Measurements from ENCODE around the gene PSMB2. TPM values are rescaled to one million over a fixed set of nuclear protein-coding genes. Genes with fewer than 3 reads are reported as not detected.

PSMB2 gene
- total and polyA plus RNA-seq, 2 donors: 20.8 to 46.1 TPM

DNA sequence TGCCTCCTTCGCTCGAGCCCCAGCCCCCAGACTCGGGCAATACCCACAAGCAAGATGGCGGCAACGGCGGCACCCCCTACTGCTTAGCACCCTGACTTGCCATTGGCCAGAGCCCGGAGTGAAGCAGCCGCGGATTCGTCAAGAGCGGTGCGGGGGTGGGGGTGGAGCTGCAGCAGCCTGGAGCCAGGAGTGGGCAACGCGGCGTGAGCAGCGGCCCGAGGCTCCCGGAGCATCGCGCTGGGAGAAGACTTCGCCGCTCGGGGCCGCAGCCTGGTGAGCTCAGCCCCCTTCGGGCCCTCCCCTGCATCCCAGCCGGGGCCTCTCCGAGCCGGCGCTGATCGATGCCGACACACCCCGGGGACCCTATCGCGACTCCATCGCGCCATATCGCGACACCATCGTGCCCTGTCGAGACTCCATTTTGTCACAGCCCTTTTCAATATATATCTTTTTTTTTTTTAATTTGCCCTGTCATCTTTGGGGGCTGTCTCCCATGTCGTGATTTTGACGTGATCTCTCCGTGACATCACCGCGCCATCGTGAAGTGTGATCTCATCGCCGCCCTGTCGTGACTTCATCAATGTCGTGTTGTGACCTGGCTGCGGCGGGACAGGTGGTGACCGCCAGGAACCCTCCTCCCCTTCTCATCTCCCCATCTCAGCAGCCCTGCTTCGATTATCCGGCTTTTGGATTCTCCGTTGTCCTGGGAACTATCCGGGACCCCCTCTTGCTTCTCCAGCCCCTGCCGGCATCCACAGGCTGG is 83.5 kb downstream of the PSMB2 start, which contains the start of gene NCDN:
TSS of gene NCDN (plus strand) at position 189 of the 763 bp plus-strand sequence. CDS start at position 581, 392 bp downstream.
- no peaks in the 10 kb centered on the region for H3K4me1 ChIP-seq (ENCODE audit: insufficient read depth)
- H3K27ac ChIP-seq (ENCODE audit: low read depth): peak within 1 kb of the TSS; percentile 89
- H3K4me3 ChIP-seq (ENCODE audit: low read depth, low read length): peak within 1 kb of the TSS; percentile 91
- H3K36me3 ChIP-seq (ENCODE audit: insufficient read depth): no peaks in the 10 kb centered on the region
- under 1% methylated on average over 58 of the region's 58 CpGs for WGBS
- DNase-seq (ENCODE audit: extremely low spot score): peak; percentile 95

DNA sequence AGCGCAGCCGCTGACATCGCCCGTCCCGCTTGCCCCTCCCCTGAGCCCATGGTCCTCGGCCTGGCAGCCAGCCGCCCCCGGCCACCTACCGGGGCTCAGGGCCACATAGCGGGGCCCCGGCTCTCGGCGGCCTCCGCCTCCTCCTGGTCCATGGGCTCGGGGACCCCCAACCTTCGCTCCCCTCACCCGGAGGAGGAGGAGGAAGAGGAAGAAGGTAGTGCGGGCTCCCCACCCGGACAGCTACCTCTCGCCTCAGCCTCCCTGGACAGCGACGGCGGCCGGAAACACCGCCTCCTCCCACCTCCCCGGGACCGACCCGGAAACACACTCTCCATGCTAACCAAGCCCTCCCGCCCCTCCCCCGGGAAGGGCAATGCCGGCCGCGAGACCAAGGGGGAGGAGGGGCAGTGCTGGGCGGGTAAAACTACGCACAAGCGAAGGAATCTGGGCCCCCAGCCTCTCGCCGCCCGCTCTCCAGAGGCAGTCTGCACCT is 84.2 kb downstream of the PSMB2 start, which contains the start of gene KIAA0319L:
TSS of gene KIAA0319L (minus strand) at position 286 of the 493 bp plus-strand sequence. CDS start 2,912 bp downstream, outside the sequence.
- Histone ChIP-seq H3K27ac (ENCODE audit: low read depth) (peak within 1 kb of the TSS; percentile 89), H3K36me3 (ENCODE audit: insufficient read depth) (no peaks in the 10 kb centered on the region), H3K4me1 (ENCODE audit: insufficient read depth) (no peaks in the 10 kb centered on the region), H3K4me3 (ENCODE audit: low read depth, low read length) (peak within 1 kb of the TSS; percentile 91)
- 1% methylated on average over 39 of the region's 39 CpGs for WGBS
- no peak for DNase-seq (ENCODE audit: extremely low spot score)

DNA sequence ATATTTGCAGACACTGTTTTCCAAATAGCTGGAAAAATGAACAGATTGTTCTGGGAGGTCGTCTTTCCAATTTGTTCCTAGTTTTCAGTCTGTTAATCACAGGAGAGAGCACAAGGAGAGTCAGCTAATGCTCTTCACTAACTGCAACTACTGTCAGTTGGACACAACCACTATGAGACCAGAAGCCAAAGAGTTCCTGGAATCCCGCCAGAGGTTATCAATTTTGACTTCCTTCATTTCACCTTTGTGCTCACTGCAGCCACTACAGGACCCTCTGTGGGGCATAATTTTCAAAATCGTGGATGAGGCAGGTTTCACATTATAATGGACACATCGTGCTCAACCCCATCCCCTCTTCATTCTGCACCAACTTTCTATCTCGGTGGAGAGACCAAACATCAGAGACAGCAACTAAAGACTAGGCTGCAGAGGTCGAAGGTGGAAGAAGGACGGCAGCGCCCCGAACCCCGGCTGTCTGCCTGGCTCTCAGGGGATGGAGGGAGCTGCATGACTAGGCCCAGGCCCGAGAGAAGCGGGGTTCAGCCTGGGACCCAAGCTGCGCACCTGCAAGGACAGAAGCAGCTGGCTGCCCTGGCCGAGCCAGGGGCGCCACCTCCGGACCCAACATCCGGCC is 84.7 kb downstream of the PSMB2 start:
- DNase-seq (ENCODE audit: extremely low spot score): no peak
- H3K4me3 ChIP-seq (ENCODE audit: low read depth, low read length): peak overlapping the region; percentile 91
- WGBS: 2% methylated on average over 17 of the region's 17 CpGs
- H3K4me1 ChIP-seq (ENCODE audit: insufficient read depth): no peaks in the 10 kb centered on the region
- H3K27ac ChIP-seq (ENCODE audit: low read depth): peak overlapping the region; percentile 89
- no peaks in the 10 kb centered on the region for H3K36me3 ChIP-seq (ENCODE audit: insufficient read depth)

DNA sequence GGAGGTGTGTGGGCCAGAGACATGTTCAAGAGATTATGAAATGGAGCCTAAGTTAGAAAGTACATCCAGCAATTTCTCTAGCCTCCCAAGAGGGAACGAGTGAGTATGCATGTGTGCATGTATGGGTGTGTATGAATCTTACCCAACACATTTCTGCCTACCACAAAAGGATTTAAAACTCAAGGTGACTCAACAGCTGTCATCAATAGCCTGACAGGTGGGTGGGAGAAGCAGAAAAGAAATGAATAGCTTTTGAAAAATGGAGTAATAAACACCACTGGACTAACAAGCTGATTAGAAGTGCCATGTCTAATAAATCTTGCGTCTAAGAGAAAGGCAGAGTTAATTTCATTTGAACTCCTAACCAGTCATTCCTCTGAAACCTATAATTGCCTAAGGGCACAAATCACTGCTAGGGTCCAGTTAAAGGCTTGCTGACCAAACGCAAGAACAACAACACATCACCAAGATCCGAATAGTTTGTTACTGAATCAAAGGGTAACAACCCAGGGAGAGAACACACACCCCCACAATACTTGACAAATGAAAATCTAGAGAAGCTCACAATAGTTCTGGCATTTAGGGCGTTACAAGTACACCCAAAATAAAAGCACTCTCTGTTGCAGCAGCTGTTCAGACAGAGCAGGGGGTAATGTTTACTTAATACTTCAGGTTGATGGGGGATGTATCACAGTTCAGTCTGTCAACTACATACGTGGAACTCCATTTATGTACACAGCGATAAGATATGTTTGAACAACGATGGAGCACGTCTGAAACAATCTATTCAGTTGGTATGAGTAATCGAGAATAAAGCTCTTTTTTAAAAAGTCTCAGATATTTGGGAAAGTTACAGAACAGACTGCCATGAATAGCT is 85.5 kb downstream of the PSMB2 start:
- Histone ChIP-seq H3K4me3 (ENCODE audit: low read depth, low read length) (no peak overlapping the region), H3K4me1 (ENCODE audit: insufficient read depth) (no peaks in the 10 kb centered on the region), H3K36me3 (ENCODE audit: insufficient read depth) (no peaks in the 10 kb centered on the region), H3K27ac (ENCODE audit: low read depth) (no peak overlapping the region)
- WGBS: 51% methylated on average over 10 of the region's 10 CpGs
- no peak for DNase-seq (ENCODE audit: extremely low spot score)

DNA sequence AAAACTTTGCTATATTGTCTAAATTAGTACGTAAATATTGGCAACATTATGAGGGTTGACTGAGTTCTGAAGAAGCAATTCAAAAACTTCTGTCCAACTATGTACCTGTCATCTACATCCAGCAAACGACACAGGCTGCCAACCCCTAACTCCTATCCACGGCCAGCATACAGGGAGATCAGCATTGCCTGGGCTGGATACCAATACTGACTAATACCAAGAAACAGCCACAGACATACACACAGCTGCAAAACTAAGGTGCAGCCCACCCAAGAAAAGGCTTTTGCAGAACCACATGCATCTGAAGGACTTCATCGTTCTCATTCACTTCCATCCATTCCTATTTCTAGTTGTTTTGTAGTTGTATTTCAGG is 86.1 kb downstream of the PSMB2 start:
- DNase-seq (ENCODE audit: extremely low spot score): no peak
- Histone ChIP-seq H3K36me3 (ENCODE audit: insufficient read depth) (no peaks in the 10 kb centered on the region), H3K4me3 (ENCODE audit: low read depth, low read length) (no peak overlapping the region), H3K27ac (ENCODE audit: low read depth) (no peak overlapping the region), H3K4me1 (ENCODE audit: insufficient read depth) (no peaks in the 10 kb centered on the region)
- WGBS: 63% methylated on average over 4 of the region's 4 CpGs

DNA sequence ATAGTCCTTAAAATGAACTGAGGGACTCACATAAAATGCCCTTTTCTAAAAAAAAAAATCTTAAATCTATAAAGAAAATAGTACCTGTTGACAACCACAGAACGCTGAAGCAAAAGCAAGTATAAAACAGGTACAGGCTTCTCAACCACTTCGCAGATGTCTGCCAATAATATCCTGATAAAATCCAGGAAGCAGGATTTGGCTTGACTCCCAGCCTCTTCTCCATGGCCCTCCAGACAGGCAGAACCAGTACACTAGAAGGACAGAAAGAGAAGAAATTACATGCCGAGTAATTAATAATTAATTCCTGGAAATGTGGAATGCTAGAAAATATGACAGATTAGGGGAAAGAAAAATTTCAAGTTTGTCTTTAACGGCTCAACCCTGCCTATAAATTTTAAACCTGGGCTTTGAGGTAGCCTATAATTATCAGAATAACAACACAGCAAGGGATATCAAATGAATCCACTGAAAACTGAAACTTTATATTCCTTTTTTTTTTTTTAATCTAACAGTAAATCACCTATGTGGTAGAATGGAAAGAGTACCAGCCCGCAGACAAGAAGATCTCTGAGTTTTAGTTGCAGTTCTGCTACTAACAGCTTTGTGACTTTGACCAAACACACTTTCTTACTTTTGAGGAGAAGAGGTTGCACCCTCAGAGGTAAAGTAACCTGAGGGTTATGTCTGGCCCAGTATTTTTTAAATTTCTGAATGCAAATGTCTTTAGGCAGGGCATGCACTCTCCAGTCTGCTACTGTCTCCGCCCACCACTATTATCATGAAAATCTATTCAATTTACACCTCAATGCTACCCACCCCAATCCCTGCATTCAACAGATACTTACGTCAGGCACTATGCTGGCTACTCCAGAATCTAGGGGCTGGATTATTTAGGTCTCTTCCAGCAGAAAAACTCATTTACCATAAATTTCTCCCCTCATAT is 86.8 kb downstream of the PSMB2 start:
- 44% methylated on average over 7 of the region's 7 CpGs for WGBS
- H3K4me3 ChIP-seq (ENCODE audit: low read depth, low read length): no peak overlapping the region
- H3K4me1 ChIP-seq (ENCODE audit: insufficient read depth): no peaks in the 10 kb centered on the region
- DNase-seq (ENCODE audit: extremely low spot score): no peak
- H3K36me3 ChIP-seq (ENCODE audit: insufficient read depth): no peaks in the 10 kb centered on the region
- no peak overlapping the region for H3K27ac ChIP-seq (ENCODE audit: low read depth)

DNA sequence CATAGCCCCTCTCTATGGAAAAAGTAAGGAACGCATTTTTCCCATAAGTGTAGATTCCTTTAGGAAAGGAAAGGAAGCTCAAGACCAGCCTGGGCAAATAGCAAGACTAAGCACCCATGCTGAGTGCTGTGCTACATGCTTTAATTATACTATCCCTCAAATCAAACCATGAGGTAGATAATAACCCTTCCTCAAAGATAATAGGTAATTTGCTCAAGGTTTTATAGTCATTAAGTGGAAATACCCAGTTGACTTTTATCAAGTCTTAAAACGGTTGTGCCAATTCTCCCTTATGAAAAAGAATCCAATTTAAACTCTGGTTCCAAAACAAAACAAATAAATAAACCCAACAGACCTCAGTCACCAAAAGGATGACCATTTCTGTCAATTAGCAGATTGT is 87.5 kb downstream of the PSMB2 start:
- Histone ChIP-seq H3K27ac (ENCODE audit: low read depth) (no peak overlapping the region), H3K4me1 (ENCODE audit: insufficient read depth) (no peaks in the 10 kb centered on the region), H3K36me3 (ENCODE audit: insufficient read depth) (peaks cover 1% of the 10 kb centered on the region), H3K4me3 (ENCODE audit: low read depth, low read length) (no peak overlapping the region)
- DNase-seq (ENCODE audit: extremely low spot score): no peak
- WGBS: 60% methylated on average over 2 of the region's 2 CpGs

Other genes with a start within 250 kb of the PSMB2 start
- gene KIAA0319L, start 84.1 kb downstream of the PSMB2 start, total RNA-seq: 60.0 TPM
- 18.3 TPM for gene KIAA0319L, start 84.1 kb downstream of the PSMB2 start, polyA plus RNA-seq
- 9.1 TPM for gene NCDN, start 83.7 kb downstream of the PSMB2 start, total RNA-seq
- gene NCDN, start 83.7 kb downstream of the PSMB2 start, polyA plus RNA-seq: 27.9 TPM
- gene TFAP2E, start 68.2 kb downstream of the PSMB2 start, total RNA-seq: not detected
- gene TFAP2E, start 68.2 kb downstream of the PSMB2 start, polyA plus RNA-seq: 0.58 TPM
- 12.0 TPM for gene C1orf216, start 77.4 kb upstream of the PSMB2 start, total RNA-seq
- 20.4 TPM for gene C1orf216, start 77.4 kb upstream of the PSMB2 start, polyA plus RNA-seq
- 10.4 TPM for gene CLSPN, start 128.5 kb upstream of the PSMB2 start, total RNA-seq
- 0.25 TPM for gene CLSPN, start 128.5 kb upstream of the PSMB2 start, polyA plus RNA-seq
- 31.7 TPM for gene AGO4, start 166.5 kb upstream of the PSMB2 start, total RNA-seq
- 11.2 TPM for gene AGO4, start 166.5 kb upstream of the PSMB2 start, polyA plus RNA-seq
- 10.6 TPM for gene AGO1, start 241.7 kb upstream of the PSMB2 start, total RNA-seq
- gene AGO1, start 241.7 kb upstream of the PSMB2 start, polyA plus RNA-seq: 9.4 TPM

Data from urinary bladder (tissue), 4 donors.